ES-I3 (cell line): ENCODE data around the gene ANOS1.

Experiments used
- H3K36me3 ChIP-seq: 2 replicates; pipeline ENCODE4 v1.6.1; 2013; ENCODE audit warnings: mild to moderate bottlenecking, low read length, control low read depth, moderate library complexity; ENCODE audit not compliant: insufficient read depth
- H3K4me1 ChIP-seq: 2 replicates; pipeline ENCODE4 v1.6.1; 2013; ENCODE audit warnings: mild to moderate bottlenecking, control low read depth, low read length; ENCODE audit not compliant: insufficient read depth
- H3K9ac ChIP-seq: 2 replicates; pipeline ENCODE4 v1.6.1; 2013; ENCODE audit warnings: low read depth, mild to moderate bottlenecking, low read length, moderate library complexity
- H3K9me3 ChIP-seq: 2 replicates; pipeline ENCODE4 v1.6.1; 2013; ENCODE audit warnings: mild to moderate bottlenecking, low read length, moderate library complexity; ENCODE audit not compliant: control insufficient read depth, insufficient read depth

ANOS1 gene

GRCh38 chrX:8684201-8684965 lies 47.6 kb downstream of the ANOS1 start:
- peaks cover 26% of the 10 kb centered on the region for H3K4me1 ChIP-seq
- no peak overlapping the region for H3K9ac ChIP-seq
- H3K36me3 ChIP-seq = no peaks in the 10 kb centered on the region

DNA sequence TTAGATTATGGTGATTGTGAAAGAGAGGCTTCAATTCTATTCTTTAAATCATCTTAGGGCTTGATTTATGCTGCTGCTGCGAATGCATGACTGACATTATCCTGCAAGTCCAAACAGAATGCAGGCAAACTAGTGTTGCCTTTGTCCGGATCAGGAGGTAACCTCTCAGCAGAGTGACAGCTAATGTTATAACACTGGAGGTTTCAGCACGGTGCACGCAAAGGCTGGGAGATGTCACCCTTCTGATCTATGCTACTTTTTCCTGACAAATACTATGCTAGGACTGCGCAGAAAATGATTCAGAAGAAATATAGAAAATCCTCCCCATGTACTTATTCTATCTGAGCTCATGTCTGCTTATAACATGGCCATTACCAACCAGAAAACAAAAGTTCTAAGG lies 48.2 kb downstream of the ANOS1 start:
- H3K9me3 ChIP-seq = no peaks in the 10 kb centered on the region
- no peak overlapping the region for H3K9ac ChIP-seq
- H3K36me3 ChIP-seq = no peaks in the 10 kb centered on the region
- H3K4me1 ChIP-seq = peaks cover 23% of the 10 kb centered on the region

More at GRCh38 chrX:8684201-8684965, 47.6 kb downstream of the ANOS1 start:
- no peaks in the 10 kb centered on the region for H3K9me3 ChIP-seq

GRCh38 chrX:8679550-8679949 lies 52.4 kb downstream of the ANOS1 start:
- no peaks in the 10 kb centered on the region for H3K9me3 ChIP-seq

DNA sequence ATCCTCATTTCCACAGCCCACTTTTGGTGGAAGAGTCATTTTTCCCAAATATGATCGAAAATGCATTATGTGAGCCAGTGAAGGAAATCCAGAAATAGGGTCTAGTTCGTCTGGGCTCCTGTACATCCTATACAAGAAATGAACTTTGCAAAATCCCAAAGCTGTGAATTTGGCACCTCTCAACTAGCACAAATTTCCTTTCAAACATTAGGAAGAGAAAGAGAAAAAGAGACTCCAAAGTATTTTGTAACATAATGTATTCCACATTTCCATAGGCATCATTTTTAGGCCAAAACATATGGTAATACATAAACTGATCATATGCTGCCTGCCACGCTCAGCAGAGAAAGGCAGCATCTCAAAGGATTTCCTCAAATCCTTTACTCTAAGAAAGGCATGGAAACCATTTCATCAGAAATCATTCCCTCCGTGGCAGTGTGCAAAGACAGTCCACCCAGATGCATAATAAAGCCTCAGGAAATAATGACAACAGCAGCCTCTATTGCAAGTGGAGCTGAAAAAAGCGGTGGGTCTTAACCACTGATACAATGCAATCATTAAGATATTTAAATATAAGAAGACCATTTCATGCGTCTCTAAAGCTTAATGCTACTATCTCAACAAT lies 56.8 kb downstream of the ANOS1 start:
- Histone ChIP-seq H3K4me1 (0 out of 2 replicates have a peak, but pooled peaks cover 5% of the 10 kb centered on the region), H3K9me3 (no peaks in the 10 kb centered on the region)

More at GRCh38 chrX:8679550-8679949, 52.4 kb downstream of the ANOS1 start:
- H3K36me3 ChIP-seq = no peaks in the 10 kb centered on the region
- H3K4me1 ChIP-seq = peaks cover under 1% of the 10 kb centered on the region; the same call in 1 of the 2 replicates
- no peak overlapping the region for H3K9ac ChIP-seq

DNA sequence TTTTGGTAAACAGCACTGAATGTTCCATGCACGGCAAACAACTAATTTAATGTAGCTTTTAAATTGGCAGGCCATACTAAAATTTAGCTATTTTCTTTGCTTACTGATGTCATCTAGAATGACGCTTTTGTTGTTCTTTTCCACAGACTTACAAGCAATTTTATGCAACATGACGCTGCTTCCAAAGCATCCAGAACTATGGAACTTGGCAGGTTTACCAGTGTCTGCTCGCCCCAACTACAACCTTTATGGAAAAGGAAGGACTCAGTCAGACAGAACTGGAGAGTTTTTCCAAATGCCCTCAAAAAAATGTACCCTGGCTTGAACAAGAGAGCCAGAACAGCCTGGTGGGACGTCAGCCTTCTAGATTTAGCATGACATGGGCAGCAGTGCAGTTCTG lies 58.7 kb downstream of the ANOS1 start:
- Histone ChIP-seq H3K9me3 (no peaks in the 10 kb centered on the region), H3K36me3 (no peaks in the 10 kb centered on the region), H3K9ac (no peak overlapping the region), H3K4me1 (peaks cover 8% of the 10 kb centered on the region; the same call in 1 of the 2 replicates)

More for the DNA sequence above, 56.8 kb downstream of the ANOS1 start:
- no peaks in the 10 kb centered on the region for H3K36me3 ChIP-seq
- no peak overlapping the region for H3K9ac ChIP-seq

- no peaks in the 10 kb centered on the region for H3K9me3 ChIP-seq
- H3K9ac ChIP-seq = no peak overlapping the region
- H3K36me3 ChIP-seq = no peaks in the 10 kb centered on the region; the same call in 1 of the 2 replicates
- peaks cover 8% of the 10 kb centered on the region; the same call in 1 of the 2 replicates for H3K4me1 ChIP-seq
Measured at GRCh38 chrX:8672176-8672575, 59.8 kb downstream of the ANOS1 start.

GRCh38 chrX:8668813-8669212 lies 63.1 kb downstream of the ANOS1 start:
- Histone ChIP-seq H3K36me3 (no peaks in the 10 kb centered on the region; the same call in 1 of the 2 replicates), H3K9ac (no peak overlapping the region), H3K9me3 (no peaks in the 10 kb centered on the region), H3K4me1 (peaks cover 9% of the 10 kb centered on the region; the same call in 1 of the 2 replicates)

DNA sequence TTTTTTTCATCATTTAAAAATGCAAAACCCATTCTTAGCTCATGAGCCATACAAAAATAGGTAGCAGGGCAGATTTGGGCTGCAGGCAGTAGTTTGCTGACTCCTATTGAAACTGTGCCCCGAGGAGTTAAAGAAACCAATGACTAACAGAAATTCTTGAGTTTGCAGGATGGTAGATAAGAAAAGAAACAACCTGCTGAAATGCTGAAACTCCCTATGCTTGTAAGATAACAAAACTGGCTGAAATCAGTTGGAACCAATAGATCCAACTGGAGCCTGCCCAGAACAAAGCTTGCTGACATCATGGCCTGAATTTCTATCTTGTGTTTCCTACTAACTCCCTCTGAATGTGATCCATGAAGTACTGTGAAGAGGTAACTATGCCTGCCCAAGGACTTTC lies 68.6 kb downstream of the ANOS1 start:
- H3K9me3 ChIP-seq = no peaks in the 10 kb centered on the region
- H3K9ac ChIP-seq = no peak overlapping the region
- peaks cover 9% of the 10 kb centered on the region; the same call in 1 of the 2 replicates for H3K4me1 ChIP-seq
- H3K36me3 ChIP-seq = no peaks in the 10 kb centered on the region; the same call in 1 of the 2 replicates

DNA sequence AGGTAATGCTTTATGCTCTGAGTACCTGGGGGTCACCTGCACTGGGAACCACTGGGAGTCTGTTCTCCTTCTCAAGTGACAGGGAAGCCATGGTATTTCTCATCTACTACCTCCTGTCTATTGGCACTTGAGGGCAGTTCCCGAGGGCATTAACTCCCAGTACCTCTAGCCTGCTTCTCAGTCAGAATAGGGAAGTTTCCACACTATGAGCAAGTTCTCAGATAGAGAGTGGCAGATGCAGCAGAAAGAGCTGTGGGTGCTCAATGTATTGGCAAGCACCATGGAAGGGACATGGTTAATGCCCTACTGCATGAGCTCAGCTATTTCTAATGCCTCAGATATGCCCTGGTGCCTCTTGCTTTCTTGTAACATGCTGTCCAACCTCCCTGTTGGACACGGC lies 74.1 kb downstream of the ANOS1 start:
- H3K4me1 ChIP-seq = no peaks in the 10 kb centered on the region

DNA sequence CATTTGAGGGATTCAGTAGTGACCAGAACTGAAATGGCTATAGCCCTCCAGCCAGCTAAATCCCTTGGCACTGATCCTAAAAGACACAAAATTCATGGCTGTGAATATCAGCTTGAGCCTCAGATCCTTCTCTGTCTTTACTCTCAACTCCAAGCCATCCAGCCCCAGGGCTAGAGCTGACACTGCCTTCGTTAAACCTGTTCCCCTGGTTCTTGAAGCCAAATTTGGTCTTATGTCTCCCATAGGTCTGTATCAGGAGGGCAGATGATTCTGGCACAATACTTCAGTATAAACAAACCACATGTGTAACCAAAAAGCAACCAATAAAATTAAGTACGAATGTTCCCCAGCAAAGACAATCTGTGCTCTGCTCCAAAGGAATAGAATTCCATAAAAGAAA lies 78.0 kb downstream of the ANOS1 start:
- Histone ChIP-seq H3K9ac (no peak overlapping the region), H3K9me3 (no peaks in the 10 kb centered on the region), H3K36me3 (no peaks in the 10 kb centered on the region; the same call in 1 of the 2 replicates), H3K4me1 (0 out of 2 replicates have a peak, but pooled peaks cover 5% of the 10 kb centered on the region)

More for the DNA sequence above, 74.1 kb downstream of the ANOS1 start:
- Histone ChIP-seq H3K9me3 (no peaks in the 10 kb centered on the region), H3K9ac (no peak overlapping the region), H3K36me3 (no peaks in the 10 kb centered on the region; the same call in 1 of the 2 replicates)

DNA sequence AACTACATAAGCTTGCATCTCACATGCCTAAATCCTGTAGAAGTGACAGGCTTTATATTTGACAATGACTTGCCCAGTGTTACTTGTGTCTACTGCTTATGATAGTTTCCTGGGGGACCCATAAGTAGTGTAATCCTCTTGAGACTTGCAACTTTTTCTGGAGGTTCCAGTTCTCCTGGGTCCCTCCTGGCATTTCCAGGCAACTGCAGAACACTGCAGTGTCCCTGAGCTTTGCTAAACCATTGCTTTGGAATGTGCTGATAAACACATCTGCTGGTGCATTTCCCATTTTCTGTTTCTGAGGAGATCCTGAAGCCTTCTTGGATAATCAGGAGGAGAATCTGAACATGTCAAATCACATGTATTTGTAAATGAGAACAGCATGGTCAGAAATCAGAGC lies 82.0 kb downstream of the ANOS1 start:
- no peaks in the 10 kb centered on the region for H3K9me3 ChIP-seq
- no peaks in the 10 kb centered on the region; the same call in 1 of the 2 replicates for H3K36me3 ChIP-seq
- H3K4me1 ChIP-seq = 0 out of 2 replicates have a peak, but pooled peaks cover 5% of the 10 kb centered on the region
- no peak overlapping the region for H3K9ac ChIP-seq

DNA sequence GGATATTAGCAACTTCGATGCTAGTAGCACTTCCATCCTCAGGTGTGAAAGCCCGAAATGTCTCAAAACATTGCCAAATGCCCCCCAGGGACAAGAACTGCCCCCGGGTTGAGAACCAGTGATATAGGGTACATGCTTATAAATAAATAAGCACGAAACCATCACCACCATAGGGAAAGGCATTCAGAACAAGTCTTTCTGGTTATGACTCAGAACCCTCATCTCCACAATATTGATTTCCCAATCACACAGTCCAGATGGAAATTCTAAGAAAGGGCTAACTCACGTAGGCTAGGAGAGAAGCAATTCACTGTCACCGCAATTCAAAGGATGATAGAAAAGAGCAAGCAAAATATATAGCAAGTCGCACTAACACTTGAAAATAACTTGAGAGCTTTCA lies 84.8 kb downstream of the ANOS1 start:
- no peaks in the 10 kb centered on the region; the same call in 1 of the 2 replicates for H3K36me3 ChIP-seq
- H3K4me1 ChIP-seq = peaks cover 13% of the 10 kb centered on the region; the same call in 1 of the 2 replicates
- H3K9ac ChIP-seq = no peak overlapping the region
- no peaks in the 10 kb centered on the region for H3K9me3 ChIP-seq

GRCh38 chrX:8639949-8640475 lies 91.9 kb downstream of the ANOS1 start:
- Histone ChIP-seq H3K4me1 (peaks cover 24% of the 10 kb centered on the region), H3K9ac (no peak overlapping the region), H3K9me3 (no peaks in the 10 kb centered on the region), H3K36me3 (no peaks in the 10 kb centered on the region)

- no peaks in the 10 kb centered on the region; the same call in 1 of the 2 replicates for H3K36me3 ChIP-seq
- H3K9me3 ChIP-seq = 0 out of 2 replicates have a peak, but pooled peaks cover 3% of the 10 kb centered on the region
- H3K4me1 ChIP-seq = peaks cover 30% of the 10 kb centered on the region
- H3K9ac ChIP-seq = no peak overlapping the region
Measured at GRCh38 chrX:8636497-8636896, 95.4 kb downstream of the ANOS1 start.
